HG03095 (cell line): ENCODE results near the gene ATG4D.
"Not testable (repeated sequence)": the region's sequence is repeated elsewhere in the genome, so short reads cannot be mapped to it uniquely, and the experiment has no call there.

Source experiments
- ATAC-seq: cut with Tn5 transposase; IDR thresholded peaks from one replicate; pipeline ENCODE4 v1.9.1; 2021; ENCODE audit warnings: moderate library complexity; ENCODE audit not compliant: unreplicated experiment

ATG4D gene

DNA sequence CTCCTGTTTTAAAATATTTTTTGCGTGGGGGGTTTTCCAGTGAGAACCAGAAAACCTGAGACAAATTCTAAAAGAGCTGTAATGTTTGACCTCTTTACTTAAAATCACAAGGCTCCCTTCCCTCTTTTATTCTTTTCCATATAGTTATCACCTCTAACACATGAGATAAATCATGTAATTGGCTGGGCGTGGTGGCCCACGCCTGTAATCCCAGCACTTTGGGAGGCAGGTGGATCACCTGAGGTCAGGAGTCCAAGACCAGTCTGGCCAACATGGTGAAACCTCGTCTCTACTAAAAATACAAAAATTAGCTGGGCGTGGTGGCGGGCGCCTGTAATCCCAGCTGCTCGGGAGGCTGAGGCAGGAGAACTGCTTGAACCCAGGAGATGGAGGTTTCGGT is 7.3 kb downstream of the ATG4D start:
- ATAC-seq = not testable (repeated sequence)

DNA sequence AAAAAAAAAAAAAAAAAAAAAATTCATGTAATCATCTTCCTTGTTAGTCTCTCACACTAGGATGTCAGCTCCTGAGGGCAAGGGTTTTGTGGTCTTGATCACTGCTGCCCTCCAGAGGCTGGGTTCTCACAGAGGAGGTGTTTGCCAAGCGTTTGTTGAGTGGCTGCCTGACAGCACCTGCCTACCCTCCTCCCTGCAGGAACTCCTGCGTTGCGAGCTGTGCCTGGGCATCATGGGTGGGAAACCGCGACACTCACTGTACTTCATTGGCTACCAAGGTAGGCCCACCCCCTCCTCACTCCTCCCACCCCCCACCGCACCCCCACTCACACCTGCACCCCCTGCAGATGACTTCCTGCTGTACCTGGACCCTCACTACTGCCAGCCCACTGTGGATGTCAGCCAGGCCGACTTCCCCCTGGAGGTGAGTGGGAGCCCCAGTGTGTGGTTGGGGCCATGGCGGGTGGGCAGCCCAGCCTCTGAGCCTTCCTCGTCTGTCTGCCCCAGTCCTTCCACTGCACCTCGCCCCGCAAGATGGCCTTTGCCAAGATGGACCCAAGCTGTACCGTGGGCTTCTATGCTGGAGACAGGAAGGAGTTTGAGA is 8.1 kb downstream of the ATG4D start:
- ATAC-seq = no peak

DNA sequence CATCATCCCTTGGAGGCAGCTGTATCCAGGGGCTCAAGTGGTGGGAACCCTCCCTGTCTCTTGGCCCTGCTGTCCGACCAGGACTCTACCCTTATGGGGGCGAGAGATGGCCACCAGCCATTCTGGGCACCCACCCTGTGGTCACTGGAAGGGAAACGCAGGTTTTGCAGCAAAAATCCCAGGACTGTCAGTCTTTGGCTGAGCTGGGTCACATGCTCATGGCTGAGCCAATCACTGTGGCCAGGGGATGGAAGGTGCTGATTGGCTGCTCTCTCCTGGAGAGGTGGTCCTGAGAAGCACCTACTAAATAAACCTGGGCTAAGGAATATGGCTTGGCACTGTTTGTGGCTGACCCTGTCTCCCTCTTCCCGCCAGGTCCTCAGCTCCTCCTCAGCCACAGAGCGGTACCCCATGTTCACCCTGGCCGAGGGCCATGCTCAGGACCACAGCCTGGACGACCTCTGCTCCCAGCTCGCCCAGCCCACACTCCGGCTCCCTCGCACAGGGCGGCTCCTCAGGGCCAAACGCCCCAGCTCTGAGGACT is 8.9 kb downstream of the ATG4D start:
- no peak for ATAC-seq

DNA sequence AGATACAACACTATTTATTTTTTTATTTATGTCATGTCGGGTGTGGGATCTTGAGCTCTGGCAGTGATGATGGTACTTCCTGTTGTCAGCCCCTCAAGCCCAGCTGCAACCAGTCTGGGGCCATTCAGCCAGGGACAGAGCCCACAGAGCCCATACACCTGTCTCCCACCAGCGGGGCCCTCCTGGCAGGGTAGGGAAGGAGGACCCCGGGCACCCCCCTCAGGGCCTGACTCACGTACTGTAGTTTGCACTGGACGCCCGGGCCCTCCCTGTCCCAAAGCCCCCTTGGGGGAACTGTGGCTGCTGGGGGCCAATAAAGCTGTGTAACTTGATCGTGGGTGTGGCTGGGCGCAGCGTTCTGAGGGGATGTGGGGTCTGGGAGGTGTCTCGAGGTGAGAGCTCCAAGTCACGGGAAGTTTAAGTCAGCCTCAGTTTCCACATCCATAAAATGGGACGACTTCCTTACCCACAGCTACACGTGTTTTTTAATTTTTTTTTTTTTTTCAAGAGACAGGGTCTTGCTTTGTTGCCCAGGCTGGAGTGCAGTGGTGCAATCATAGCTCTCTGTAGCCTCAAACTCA is 9.5 kb downstream of the ATG4D start:
- no peak for ATAC-seq

DNA sequence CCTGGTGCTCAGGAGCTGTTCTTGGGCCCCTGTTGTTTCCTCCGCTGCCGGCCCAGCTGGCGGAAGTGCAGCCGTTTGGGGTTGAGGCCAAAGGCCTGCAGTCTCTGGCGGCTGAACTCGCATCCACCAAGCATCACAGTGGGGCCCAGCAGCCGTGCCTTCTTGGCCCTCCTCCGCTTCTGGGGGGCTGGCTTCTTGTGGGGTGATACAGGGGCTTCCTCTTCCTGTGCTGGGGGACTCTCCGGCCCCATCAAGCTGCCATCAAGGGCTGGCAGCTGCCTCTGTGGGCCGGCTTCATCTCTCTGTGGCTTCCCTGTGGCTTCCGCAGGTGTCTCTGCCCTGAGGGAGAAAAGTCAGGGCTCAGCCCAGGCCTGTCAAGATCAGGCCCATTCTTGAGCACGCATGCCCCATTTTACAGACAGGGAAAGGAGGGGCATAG is 10.3 kb downstream of the ATG4D start:
- ATAC-seq = no peak

DNA sequence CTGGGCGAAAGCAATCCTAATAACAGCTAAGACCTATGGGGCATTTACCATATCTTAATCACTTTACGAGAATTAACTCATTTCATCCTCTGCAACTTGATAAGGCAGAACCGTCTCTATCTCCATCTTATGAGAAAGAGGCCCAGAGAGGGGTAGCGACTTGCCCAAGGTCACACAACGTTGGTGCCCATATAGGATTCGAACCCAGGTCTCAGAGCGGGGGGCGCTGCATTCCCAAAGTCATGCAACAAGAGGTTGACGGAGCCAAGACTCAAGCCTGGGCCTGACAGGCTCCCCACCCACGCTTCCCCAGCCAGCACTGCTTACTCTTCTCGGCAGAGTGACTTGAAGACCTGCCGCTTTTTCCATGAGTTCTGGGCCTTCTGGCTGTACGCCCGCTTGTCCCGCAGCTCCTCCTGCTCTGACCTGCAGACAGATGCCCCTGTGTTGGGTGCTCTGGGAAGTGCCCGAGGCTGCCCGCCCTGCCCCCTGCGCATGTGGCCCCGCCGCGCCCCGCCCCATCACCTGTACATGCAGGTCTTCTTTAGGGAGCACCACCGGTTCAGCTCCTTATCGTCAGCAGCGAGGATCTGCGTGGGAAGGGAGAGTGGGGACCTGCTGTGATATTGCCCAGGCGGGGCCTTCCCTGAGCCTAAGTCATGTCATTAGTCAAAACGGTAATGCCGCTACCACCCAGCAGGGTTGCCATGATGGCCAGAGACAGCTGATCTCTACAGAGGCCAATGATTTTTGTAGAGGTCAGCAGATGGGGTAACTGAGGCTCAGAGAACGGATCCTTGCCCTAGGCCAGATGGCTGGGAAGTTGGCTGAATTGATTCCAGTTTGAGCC is 11.3 kb downstream of the ATG4D start:
- ATAC-seq = no peak

DNA sequence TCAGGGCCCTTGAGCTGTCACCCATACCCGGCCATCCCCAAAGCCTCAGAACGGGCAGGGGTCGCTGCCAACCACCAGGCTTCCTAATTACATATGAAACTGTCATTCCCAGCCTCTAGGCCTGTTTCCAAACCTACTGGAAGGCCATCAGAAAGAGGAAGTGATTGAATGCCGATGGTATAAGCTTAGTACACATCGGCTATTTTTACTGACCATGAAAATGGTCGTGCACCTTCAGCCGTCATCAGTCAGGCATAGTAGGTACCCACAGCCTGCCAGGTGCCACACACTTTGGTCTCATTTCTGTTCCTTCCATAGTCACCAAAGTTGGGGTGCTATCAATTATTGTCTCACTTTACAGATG is 11.9 kb downstream of the ATG4D start:
- ATAC-seq = no peak

DNA sequence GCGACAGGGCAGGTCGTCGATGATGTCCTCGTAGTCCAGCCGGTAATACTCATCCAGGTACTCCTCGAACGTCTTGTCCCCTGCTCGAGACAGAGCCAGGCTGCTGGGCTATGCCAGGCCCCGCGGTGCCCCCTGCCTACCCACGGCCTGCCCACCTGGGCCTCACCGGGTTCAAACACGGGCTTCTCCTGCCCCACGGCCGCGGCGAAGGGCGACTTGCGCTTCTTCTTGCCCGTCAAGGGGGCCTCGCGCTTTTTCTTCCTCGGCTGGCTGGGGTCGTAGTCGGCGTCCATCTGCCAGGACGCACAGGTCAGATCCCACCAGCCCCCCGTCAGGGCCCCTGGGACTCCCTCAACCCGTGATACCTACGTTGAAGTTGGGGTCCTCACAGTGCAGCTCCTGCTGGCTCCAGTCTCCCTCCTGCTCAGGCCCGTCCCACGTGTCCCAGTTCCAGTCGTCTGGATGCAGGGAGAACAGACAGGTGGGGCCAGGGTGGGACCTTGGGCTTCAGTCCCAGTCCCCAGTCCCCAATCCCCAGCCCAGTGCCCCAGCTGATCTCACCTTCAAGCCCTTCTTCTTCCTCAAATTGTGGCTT is 14.0 kb downstream of the ATG4D start:
- ATAC-seq = no peak

DNA sequence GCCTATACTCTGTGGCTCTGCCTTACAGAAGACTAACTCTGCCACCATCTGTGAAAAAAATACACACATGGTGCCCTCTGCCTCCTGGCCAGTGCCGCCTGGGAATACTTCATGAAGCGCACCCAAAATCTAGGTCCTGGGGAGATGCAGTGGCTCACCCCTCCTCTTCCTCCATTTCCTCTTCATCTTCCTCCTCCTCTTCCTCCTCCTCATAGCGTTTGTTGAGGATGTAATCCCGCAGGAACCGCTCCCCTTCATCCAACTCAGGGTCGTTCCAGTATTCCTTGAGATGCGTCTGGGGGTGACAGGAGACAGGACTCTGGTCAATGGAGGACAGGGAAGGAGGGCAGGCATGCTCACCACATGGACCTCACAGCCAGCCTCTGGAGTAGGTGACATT is 16.4 kb downstream of the ATG4D start:
- ATAC-seq = no peak

DNA sequence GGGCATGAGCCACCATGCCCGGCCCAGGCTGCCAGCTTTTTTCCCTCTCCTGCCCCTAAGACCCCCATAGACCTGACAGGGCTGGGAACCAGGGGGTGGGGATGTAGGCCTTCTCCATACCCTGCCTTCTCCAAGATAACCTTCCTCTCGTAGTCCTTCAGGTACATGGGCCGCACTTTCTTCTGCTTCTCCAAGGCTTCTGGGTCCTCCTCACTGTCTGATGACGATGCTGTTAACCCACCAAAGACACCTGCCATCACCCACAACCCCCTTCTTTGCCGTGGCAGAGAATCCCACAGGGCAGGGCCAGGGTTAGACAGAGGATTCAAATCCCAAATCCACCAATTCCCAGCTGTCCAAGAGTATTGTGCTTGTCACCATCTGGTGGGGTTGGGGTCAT is 18.9 kb downstream of the ATG4D start:
- ATAC-seq = no peak

DNA sequence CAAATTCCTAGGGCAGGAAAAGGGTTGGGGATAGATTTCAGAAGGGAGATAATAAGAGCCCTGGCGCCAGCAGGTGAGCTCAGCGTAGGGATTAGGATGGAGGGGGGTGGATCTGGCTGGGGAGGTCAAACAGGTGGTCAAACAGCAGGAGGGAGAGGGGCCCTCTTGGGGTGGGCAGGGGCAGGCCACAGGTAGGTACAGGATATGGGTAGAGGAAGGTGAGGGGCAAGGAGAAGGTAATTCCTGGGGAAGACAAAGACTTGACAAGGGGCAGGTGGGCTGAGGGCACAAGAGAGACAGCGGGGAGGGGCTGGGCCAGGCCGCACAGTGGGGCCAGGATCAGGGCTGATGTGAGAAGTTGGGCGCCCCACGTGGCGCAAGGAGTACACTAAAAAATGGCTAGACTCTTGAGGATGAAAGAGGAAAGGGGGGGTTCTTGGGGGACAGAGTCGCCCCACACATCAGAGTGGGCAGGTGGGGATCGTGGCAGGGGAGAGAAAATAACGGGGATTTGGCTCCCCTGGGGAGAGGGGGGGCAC is 21.4 kb downstream of the ATG4D start:
- ATAC-seq = no peak

DNA sequence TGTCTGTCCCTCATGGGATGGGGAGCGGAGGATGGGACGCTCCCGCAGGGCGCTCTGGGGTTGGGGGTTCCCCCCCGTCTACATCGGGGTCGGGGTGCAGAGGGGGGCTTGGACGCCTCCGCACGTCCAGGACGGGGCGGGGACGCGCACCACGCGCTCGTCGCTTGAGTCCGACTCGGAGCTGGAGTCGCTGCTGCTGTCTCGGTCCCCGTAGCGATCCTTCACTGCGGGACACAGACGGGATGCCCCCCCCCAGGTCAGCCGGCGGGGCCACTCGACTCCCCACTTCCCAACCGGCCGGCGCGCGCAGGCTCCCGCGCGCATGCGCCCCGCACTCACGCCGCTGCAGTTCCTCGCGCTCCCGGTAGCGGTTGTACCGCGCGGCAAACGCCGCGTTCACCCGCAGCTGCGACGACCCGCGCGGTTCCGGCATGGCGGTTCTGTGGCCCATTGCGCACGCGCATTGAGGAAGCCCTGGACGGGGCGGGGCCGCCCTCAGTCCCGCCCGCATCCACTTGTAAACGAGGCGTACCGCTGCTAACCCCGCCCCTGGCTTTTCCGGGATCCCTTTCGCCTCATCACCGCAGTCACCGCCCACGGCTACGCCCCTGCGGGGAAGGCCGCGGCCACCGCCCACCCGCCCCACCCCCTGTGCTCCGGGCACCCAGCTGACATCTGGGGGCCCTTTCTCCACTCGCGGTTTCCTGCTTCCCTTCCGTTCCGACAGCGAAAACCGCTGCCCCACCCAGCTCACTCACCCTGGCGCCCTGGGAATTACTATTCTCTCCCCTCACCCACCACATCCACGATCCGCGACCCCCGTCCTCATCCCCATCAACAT is 22.1 kb downstream of the ATG4D start, which contains the start of gene KRI1:
TSS of gene KRI1 (minus strand) at position 444 of the 841 bp plus-strand sequence. CDS start at position 433, 11 bp downstream.
- ATAC-seq = peak; percentile 45

DNA sequence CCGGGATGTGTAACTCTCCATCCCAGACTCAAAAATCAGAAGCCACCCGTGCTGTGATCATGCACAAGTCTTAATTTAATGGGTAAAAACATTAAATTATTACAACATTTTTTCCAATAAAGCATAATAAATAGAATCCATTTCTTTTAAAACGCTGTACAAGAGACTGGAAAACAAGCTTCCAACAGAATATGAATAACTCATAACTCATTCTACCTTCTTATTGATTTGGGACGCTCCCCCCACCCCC is 22.6 kb downstream of the ATG4D start:
- no peak for ATAC-seq

DNA sequence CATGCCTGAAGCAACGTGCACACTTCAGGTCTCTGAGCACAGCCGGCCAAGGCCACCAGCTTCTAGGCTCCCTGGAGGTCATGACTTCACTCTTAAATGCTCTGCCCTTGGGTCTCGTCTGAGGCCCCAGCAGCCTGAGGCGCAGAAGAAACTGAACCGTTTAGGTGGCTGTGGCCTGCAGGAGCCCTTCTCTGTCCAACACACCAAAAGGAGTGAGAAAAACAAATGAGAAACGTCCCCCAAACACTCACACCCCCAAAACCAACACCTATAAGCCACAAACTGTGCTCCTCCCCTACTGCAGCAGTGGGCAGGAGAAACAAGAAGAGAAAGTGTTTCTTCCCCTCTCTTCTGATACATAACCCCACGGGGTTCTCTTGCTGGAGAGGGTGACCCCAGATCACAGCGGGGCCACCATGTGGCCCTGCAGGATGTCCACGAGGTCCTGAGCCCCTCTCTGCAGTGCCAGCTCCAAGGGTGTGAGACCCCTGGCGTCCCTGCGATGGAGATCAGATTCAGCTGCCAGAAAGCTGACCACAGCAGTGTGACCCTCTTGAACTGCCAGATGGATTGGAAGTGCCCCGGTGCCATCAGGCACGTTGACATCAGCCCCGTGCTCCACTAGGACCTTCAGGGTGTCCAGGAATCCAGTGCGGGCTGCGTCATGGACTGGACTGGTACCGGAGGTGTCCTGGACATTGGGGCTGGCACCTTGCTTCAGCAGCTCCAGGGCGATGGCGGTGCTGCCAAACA is 23.1 kb downstream of the ATG4D start:
- ATAC-seq = no peak

DNA sequence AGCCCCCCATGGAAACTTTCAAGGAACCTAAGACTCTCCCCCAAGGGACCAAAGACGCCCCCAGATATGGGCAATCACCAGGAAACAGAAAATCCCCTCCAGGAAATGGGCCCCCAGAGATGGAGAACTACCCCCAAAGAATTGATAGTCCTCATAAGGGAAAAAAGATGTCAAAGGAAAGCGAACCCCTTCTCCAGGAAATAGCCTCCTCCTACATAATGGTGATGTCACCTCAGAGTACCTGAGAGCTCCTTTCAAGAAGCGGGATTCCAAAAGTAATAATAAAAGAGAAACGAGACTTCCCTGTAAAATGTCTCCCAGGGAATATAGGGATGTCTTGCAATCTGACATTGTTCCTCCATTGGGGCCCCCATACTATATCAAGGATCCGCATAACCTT is 24.0 kb downstream of the ATG4D start:
- no peak for ATAC-seq

DNA sequence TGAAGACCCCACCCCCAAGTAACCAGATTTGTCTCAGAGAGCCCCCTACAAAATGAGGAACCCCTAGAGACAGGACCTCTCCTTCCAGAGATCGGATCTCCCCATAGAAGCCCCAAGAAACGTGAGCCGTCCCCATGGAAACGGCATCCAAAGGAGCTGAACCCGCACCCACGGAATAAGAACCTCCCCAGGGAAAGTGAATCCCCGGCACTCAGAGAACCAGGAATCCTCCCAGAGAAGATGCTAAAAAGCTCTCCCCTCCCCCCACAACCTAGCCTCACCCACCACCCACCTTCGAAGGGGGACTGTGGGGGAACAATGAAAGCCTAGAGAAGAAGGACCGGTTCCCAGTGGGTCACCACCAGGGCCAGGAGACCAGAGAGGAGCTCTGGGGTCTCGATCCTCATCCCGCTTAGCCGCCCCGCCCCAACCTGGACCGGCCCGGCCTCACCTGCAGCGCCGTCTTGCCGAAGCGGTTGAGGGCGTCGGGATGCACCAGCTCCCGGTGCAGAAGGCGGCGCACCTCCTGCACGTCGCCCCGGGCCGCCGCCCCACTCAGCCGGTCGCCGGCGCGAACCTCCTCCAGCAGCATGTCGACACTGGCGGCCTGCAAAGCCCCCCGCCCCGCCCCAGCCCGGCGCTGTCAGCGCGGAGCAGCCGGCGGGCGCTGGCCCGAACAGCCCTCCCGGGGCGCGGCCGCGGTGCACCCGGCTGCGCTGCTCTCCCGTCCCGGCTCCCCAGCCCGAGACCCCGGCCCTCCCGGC is 24.5 kb downstream of the ATG4D start:
- ATAC-seq = peak; percentile 0

DNA sequence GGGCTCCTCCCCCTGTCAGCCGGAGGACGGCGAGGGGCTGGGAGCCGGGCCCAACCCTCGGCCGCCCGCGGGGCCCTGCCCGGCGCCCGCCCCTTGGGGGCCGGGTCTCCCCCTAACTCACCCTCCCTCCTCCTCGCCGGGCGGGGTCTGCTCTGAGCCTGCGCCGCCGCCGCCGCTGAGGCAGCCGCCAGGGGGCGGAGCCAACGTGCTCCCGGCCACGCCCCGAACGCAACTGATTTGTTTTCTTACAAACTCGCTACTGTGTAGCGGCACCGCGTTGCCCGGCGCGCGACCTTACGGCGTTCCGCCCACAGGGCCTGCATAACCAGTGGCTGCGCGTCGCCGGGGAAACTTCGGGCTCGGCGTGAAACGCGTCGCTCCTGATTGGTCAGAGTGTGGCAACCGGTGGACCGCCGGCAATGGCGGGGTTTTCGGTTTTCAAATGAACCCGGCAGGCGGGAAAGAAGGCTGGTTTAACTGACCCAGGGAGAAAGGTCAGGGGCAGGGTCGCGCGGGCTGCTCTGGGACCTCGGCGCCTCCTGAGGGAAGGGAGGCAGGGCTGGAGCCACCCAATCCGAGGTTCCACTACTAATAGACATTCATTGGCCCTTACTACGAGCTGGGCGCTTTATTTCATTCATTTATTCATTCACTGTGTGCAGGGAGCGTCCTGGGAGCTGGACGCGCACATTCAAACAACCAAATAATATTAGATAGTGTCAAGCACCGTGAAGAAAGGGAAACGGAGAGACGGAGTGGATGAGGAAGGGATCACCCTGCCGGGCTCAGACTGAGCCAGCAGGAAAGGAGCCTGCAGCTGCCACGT is 25.3 kb downstream of the ATG4D start, which contains the start of gene CDKN2D:
TSS of gene CDKN2D (minus strand) at position 154 of the 826 bp plus-strand sequence. CDS start 326 bp downstream, outside the sequence.
- ATAC-seq = peak; percentile 61

DNA sequence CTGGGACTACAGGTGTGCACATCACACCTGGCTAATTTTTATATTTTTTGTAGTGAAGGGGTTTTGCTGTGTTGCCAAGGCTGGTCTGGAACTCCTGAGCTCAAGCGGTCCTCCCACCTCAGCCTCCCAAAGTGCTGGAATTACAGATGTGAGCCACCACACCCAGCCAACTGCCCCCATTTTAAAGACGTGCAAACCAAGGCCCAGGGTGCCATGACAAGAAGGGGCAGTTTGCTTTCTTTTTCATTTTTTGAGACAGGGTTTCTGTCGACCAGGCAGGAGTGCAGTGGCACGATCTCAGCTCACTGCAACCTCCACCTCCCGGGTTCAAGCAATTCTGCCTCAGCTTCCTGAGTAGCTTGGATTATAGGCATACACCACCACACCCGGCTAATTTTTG is 30.1 kb downstream of the ATG4D start:
- not testable (repeated sequence) for ATAC-seq
